Measurements from ENCODE around the gene MYL4. TPM values are rescaled to one million over a fixed set of nuclear protein-coding genes. Genes with fewer than 3 reads are reported as not detected.

MYL4 gene
- total RNA-seq, 1 experiment from 2014 or later = 0.49 TPM

DNA sequence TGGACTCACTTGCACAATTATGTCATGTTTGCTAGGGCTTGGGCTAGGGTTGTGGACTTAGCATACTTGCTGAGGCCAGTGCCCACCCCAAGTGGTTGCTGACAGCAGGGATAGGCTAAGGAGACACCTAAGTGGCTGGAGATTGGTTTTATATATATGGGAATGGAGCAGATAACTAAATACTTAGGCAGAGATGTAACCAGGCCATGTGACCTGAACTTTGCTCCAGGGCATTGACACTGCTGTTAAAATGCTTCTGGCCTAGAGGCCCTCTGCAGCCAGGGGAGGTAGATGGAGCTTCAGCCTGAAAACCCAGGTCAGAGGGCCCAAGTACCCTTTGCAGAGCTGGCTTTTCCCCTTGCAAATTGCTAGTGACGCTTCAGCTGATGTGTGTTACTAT is 43.1 kb downstream of the MYL4 start:
- TF ChIP-seq, protein P1, sequence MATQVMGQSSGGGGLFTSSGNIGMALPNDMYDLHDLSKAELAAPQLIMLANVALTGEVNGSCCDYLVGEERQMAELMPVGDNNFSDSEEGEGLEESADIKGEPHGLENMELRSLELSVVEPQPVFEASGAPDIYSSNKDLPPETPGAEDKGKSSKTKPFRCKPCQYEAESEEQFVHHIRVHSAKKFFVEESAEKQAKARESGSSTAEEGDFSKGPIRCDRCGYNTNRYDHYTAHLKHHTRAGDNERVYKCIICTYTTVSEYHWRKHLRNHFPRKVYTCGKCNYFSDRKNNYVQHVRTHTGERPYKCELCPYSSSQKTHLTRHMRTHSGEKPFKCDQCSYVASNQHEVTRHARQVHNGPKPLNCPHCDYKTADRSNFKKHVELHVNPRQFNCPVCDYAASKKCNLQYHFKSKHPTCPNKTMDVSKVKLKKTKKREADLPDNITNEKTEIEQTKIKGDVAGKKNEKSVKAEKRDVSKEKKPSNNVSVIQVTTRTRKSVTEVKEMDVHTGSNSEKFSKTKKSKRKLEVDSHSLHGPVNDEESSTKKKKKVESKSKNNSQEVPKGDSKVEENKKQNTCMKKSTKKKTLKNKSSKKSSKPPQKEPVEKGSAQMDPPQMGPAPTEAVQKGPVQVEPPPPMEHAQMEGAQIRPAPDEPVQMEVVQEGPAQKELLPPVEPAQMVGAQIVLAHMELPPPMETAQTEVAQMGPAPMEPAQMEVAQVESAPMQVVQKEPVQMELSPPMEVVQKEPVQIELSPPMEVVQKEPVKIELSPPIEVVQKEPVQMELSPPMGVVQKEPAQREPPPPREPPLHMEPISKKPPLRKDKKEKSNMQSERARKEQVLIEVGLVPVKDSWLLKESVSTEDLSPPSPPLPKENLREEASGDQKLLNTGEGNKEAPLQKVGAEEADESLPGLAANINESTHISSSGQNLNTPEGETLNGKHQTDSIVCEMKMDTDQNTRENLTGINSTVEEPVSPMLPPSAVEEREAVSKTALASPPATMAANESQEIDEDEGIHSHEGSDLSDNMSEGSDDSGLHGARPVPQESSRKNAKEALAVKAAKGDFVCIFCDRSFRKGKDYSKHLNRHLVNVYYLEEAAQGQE (IDR thresholded peaks at IDR 0.05; ENCODE audit: insufficient read depth in 1 of 2, low read depth in 2 of 2, low read length in 1 of 2) = no peak
- TF ChIP-seq CTCF (IDR thresholded peaks at IDR 0.05) (no peak), SIN3A (IDR thresholded peaks at IDR 0.05; ENCODE audit: borderline replicate concordance, insufficient read depth, low read depth, low read length) (no peak), POLR2AphosphoS5 (IDR thresholded peaks at IDR 0.05; ENCODE audit: low read depth, low read length) (no peak), TCF7L2 (IDR thresholded peaks at IDR 0.05; ENCODE audit: low read depth, low read length) (no peak)
- Histone ChIP-seq H3K27me3 (ENCODE audit: control insufficient read depth, insufficient read depth, low read length) (no peaks in the 10 kb centered on the region), H3K4me1 (ENCODE audit: control insufficient read depth, insufficient read depth, low read length) (peaks cover 10% of the 10 kb centered on the region), H3K9me3 (ENCODE audit: control insufficient read depth, insufficient read depth, low read depth, low read length) (no peaks in the 10 kb centered on the region), H3K4me3 (ENCODE audit: low read depth in 2 of 2, low read length in 2 of 2) (no peak overlapping the region), H3K27ac (ENCODE audit: low read length) (no peak overlapping the region), H3K36me3 (ENCODE audit: control insufficient read depth, insufficient read depth, low read length) (no peaks in the 10 kb centered on the region)
- no peak for ATAC-seq
- no peak for DNase-seq (ENCODE audit: low read depth, low spot score)
- CTCF ChIA-PET = no interaction called here
- intact Hi-C loops (cut with micrococcal nuclease; ENCODE audit: unreplicated experiment) (no loop called here), in situ Hi-C loops (cut with HindIII; ENCODE audit: low pct_unique_long_range_greater_than_20kb, low sequenced_read_pairs) (no loop called here)
- POLR2A ChIA-PET = no interaction called here
- BruUV-seq (replicated peaks) = no TSS peak

GRCh38 chr17:47252766-47253512 is 43.8 kb downstream of the MYL4 start:
- intact Hi-C loops (cut with micrococcal nuclease; ENCODE audit: unreplicated experiment) (no loop called here), in situ Hi-C loops (cut with HindIII; ENCODE audit: low pct_unique_long_range_greater_than_20kb, low sequenced_read_pairs) (no loop called here)
- H3K9me3 ChIP-seq (ENCODE audit: control insufficient read depth, insufficient read depth, low read depth, low read length) = no peaks in the 10 kb centered on the region
- no TSS peak for BruUV-seq (replicated peaks)
- no peak for DNase-seq (ENCODE audit: low read depth, low spot score)
- CTCF ChIA-PET = no interaction called here
- peak overlapping the region; percentile 63 to 64 for H3K4me3 ChIP-seq (ENCODE audit: low read depth in 2 of 2, low read length in 2 of 2)
- no peak for ATAC-seq
- TF ChIP-seq TCF7L2 (IDR thresholded peaks at IDR 0.05; ENCODE audit: low read depth, low read length) = no peak
- no peaks in the 10 kb centered on the region for H3K36me3 ChIP-seq (ENCODE audit: control insufficient read depth, insufficient read depth, low read length)
- H3K27me3 ChIP-seq (ENCODE audit: control insufficient read depth, insufficient read depth, low read length) = no peaks in the 10 kb centered on the region
- POLR2A ChIA-PET = no interaction called here
- H3K4me1 ChIP-seq (ENCODE audit: control insufficient read depth, insufficient read depth, low read length) = peaks cover 17% of the 10 kb centered on the region
- H3K27ac ChIP-seq (ENCODE audit: low read length) = peak overlapping the region; percentile 71; the same call in 1 of the 2 replicates
